Measurements from ENCODE around the gene ZNF318.
A peak's percentile ranks its signal among the peaks of the same experiment; 100 is the strongest.
"Not testable (repeated sequence)": the region's sequence is repeated elsewhere in the genome, so short reads cannot be mapped to it uniquely, and the experiment has no call there.

ZNF318 gene

DNA sequence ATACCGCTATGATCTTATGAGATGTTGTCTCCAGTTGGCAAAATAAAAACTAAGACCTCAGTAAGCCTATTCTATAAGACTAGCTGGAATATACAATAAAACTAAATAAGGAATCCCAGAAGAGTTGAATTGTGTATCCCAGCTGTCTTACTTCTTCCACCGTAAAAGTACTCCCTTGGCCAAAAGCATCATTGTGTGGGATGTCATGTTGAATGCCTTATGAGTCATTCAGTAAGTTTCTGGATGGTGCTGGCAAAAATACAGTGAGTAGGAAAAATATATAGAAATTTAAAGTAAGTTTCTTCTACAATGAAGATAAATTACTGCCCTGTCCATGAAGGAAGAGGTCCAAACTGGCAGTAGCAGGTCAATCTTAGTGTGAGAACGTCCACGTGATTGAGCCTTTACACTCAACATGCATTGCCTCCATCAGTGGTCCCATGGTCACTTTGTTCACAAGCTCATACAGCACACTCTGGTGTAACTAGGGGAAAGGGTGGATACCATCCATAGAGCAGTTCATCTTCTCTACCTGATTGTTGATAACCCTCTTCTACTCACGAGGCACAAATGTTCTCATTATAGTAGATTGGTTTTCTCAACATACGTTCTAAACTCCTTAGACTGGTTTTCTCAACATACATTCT lies 13.7 kb upstream of the ZNF318 start:
- peaks cover 3% of the 10 kb centered on the region for H3K27me3 ChIP-seq (ENCODE audit: insufficient read depth, insufficient read length)
- H3K4me3 ChIP-seq (ENCODE audit: insufficient read length, low read depth), result no peak overlapping the region
- H3K4me1 ChIP-seq (ENCODE audit: insufficient read depth, insufficient read length), result no peaks in the 10 kb centered on the region
- no peak overlapping the region for H3K9ac ChIP-seq (ENCODE audit: insufficient read length, low read depth)
- H3K36me3 ChIP-seq (ENCODE audit: insufficient read depth, insufficient read length, low read length), result no peaks in the 10 kb centered on the region
- no peaks in the 10 kb centered on the region for H3K9me3 ChIP-seq (ENCODE audit: insufficient read depth, low read length)
- no peak for DNase-seq (ENCODE audit: low read depth, low spot score)
- TF ChIP-seq ZNF274 (IDR thresholded peaks at IDR 0.05; ENCODE audit: low read depth, low read length), result no peak
- TF ChIP-seq YY1 (IDR thresholded peaks at IDR 0.05; ENCODE audit: insufficient read depth, insufficient read length), result no peak
- no peak for TF ChIP-seq SUZ12 (IDR thresholded peaks at IDR 0.05; ENCODE audit: extremely low read depth, insufficient read depth, insufficient read length)

DNA sequence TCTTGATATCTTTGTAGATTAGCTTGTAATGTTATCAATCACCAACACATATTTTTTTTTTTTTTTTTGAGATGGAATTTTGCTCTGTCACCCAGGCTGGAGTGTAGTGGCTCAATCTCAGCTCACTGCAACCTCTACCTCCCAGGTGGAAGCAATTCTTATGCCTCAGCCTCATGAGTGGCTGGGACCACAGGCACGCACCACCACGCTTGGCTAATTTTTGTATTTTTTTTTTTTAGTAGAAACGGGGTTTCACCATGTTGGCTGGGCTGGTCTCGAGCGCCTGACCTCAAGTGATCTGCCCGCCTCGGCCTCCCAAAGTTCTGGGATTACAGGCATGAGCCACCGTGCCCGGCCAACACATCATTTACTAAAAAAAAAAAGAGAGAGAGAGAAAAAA lies 11.4 kb upstream of the ZNF318 start:
- DNase-seq (ENCODE audit: low read depth, low spot score); H3K9me3 ChIP-seq (ENCODE audit: insufficient read depth, low read length); H3K27me3 ChIP-seq (ENCODE audit: insufficient read depth, insufficient read length); H3K4me3 ChIP-seq (ENCODE audit: insufficient read length, low read depth); H3K36me3 ChIP-seq (ENCODE audit: insufficient read depth, insufficient read length, low read length); H3K9ac ChIP-seq (ENCODE audit: insufficient read length, low read depth); H3K4me1 ChIP-seq (ENCODE audit: insufficient read depth, insufficient read length): not testable (repeated sequence)

DNA sequence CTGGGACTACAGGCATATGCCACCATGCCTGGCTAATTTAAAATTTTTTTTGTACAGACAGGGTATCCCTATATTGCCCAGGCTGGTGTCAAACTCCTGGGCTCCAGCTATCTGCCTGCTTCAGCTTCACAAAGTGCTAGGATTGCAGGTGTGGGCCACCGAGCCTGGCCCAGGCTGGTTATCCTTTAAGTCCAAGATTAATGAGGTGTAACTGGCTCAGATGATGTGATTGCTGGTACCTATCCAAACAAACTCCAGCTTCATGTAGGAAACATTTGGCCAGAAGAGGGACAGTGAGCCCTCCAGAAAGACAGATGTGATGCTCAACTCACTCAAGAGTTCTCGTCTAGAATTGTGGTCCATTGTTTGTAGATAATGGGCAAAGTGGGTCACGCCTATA lies 9.2 kb upstream of the ZNF318 start:
- Histone ChIP-seq H3K9ac (ENCODE audit: insufficient read length, low read depth) (no peak overlapping the region), H3K4me3 (ENCODE audit: insufficient read length, low read depth) (no peak overlapping the region), H3K36me3 (ENCODE audit: insufficient read depth, insufficient read length, low read length) (no peaks in the 10 kb centered on the region), H3K9me3 (ENCODE audit: insufficient read depth, low read length) (no peaks in the 10 kb centered on the region), H3K27me3 (ENCODE audit: insufficient read depth, insufficient read length) (peaks cover 3% of the 10 kb centered on the region), H3K4me1 (ENCODE audit: insufficient read depth, insufficient read length) (no peaks in the 10 kb centered on the region)
- DNase-seq (ENCODE audit: low read depth, low spot score), result no peak
- no peak for TF ChIP-seq YY1 (IDR thresholded peaks at IDR 0.05; ENCODE audit: insufficient read depth, insufficient read length)
- no peak for TF ChIP-seq ZNF274 (IDR thresholded peaks at IDR 0.05; ENCODE audit: low read depth, low read length)
- TF ChIP-seq SUZ12 (IDR thresholded peaks at IDR 0.05; ENCODE audit: extremely low read depth, insufficient read depth, insufficient read length), result no peak

DNA sequence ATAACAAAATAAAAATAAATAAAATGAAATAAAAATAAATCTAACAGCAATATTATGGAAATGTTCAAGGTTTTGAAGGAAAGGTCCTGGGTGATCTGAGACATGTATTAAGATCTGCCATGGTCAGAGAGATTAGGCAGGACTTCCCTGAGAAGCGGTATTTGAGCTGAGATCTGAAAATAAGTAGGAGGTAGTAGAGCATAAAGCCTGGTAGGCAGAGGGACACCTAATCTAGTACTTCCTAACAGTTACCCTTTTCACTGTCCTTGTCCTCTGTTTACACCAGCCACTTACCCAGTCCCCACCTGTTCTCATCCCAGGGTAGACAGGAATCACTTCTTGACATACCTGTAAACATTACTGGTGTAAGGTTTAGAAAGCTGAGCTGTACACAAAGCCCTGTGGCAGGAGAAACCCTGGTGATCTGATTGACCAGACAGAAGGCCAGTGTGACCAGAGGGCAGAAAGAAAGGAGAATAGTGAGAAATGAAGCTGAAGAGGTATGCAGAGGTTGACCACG lies 8.3 kb upstream of the ZNF318 start:
- no peak for DNase-seq (ENCODE audit: low read depth, low spot score)
- no peak for TF ChIP-seq YY1 (IDR thresholded peaks at IDR 0.05; ENCODE audit: insufficient read depth, insufficient read length)
- TF ChIP-seq ZNF274 (IDR thresholded peaks at IDR 0.05; ENCODE audit: low read depth, low read length), result no peak
- TF ChIP-seq SUZ12 (IDR thresholded peaks at IDR 0.05; ENCODE audit: extremely low read depth, insufficient read depth, insufficient read length), result no peak
- Histone ChIP-seq H3K9me3 (ENCODE audit: insufficient read depth, low read length) (no peaks in the 10 kb centered on the region), H3K4me1 (ENCODE audit: insufficient read depth, insufficient read length) (no peaks in the 10 kb centered on the region), H3K4me3 (ENCODE audit: insufficient read length, low read depth) (no peak overlapping the region), H3K27me3 (ENCODE audit: insufficient read depth, insufficient read length) (peaks cover 3% of the 10 kb centered on the region), H3K9ac (ENCODE audit: insufficient read length, low read depth) (no peak overlapping the region), H3K36me3 (ENCODE audit: insufficient read depth, insufficient read length, low read length) (no peaks in the 10 kb centered on the region)

DNA sequence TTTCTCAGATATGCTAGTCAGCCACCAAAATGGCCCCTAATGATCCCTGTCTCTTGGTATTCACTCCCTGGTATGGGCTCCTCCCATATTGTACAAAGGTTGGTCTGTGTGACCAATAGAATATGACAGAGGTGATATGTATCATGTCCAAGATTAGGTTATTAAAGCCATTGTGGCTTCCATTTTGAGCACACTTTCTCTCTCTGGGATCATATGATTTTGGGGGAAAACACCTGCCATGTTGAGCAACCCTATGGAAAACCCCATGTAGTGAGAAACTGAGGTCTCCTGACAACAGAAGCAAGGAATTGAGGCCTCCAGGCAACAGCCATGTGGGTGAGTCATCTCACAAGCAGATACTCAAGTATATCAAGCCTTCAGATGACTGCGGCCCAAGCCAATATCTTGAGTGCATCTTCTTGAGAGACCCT lies 7.1 kb upstream of the ZNF318 start:
- no peaks in the 10 kb centered on the region for H3K36me3 ChIP-seq (ENCODE audit: insufficient read depth, insufficient read length, low read length)
- no peak for DNase-seq (ENCODE audit: low read depth, low spot score)
- no peak overlapping the region for H3K4me3 ChIP-seq (ENCODE audit: insufficient read length, low read depth)
- no peak for TF ChIP-seq YY1 (IDR thresholded peaks at IDR 0.05; ENCODE audit: insufficient read depth, insufficient read length)
- TF ChIP-seq SUZ12 (IDR thresholded peaks at IDR 0.05; ENCODE audit: extremely low read depth, insufficient read depth, insufficient read length), result no peak
- TF ChIP-seq ZNF274 (IDR thresholded peaks at IDR 0.05; ENCODE audit: low read depth, low read length), result no peak
- no peaks in the 10 kb centered on the region for H3K9me3 ChIP-seq (ENCODE audit: insufficient read depth, low read length)
- H3K9ac ChIP-seq (ENCODE audit: insufficient read length, low read depth), result no peak overlapping the region
- peaks cover 3% of the 10 kb centered on the region for H3K27me3 ChIP-seq (ENCODE audit: insufficient read depth, insufficient read length)
- H3K4me1 ChIP-seq (ENCODE audit: insufficient read depth, insufficient read length), result no peaks in the 10 kb centered on the region

DNA sequence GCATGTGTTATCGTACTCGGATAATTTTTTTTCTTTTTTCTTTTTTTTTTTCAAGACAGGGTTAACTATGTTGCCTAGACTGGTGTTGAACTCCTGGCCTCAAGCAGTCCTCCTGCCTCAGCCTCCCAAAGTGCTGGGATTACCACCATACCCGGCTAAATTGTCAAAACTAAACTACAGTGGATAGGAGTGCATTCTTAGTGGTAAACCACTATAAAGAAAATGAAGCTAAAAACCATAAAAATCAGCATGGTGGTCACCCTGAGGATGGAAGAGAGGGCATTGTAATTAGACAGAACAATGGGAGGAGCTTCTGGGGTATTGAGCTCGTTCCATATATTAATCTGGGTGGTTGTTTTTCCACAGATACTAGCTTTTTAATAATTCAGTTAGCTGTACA lies 6.2 kb upstream of the ZNF318 start:
- Histone ChIP-seq H3K9me3 (ENCODE audit: insufficient read depth, low read length) (no peaks in the 10 kb centered on the region), H3K4me3 (ENCODE audit: insufficient read length, low read depth) (no peak overlapping the region), H3K27me3 (ENCODE audit: insufficient read depth, insufficient read length) (peaks cover 3% of the 10 kb centered on the region), H3K9ac (ENCODE audit: insufficient read length, low read depth) (no peak overlapping the region), H3K4me1 (ENCODE audit: insufficient read depth, insufficient read length) (no peaks in the 10 kb centered on the region), H3K36me3 (ENCODE audit: insufficient read depth, insufficient read length, low read length) (no peaks in the 10 kb centered on the region)
- no peak for DNase-seq (ENCODE audit: low read depth, low spot score)
- TF ChIP-seq YY1 (IDR thresholded peaks at IDR 0.05; ENCODE audit: insufficient read depth, insufficient read length) (no peak), SUZ12 (IDR thresholded peaks at IDR 0.05; ENCODE audit: extremely low read depth, insufficient read depth, insufficient read length) (no peak), ZNF274 (IDR thresholded peaks at IDR 0.05; ENCODE audit: low read depth, low read length) (no peak)

DNA sequence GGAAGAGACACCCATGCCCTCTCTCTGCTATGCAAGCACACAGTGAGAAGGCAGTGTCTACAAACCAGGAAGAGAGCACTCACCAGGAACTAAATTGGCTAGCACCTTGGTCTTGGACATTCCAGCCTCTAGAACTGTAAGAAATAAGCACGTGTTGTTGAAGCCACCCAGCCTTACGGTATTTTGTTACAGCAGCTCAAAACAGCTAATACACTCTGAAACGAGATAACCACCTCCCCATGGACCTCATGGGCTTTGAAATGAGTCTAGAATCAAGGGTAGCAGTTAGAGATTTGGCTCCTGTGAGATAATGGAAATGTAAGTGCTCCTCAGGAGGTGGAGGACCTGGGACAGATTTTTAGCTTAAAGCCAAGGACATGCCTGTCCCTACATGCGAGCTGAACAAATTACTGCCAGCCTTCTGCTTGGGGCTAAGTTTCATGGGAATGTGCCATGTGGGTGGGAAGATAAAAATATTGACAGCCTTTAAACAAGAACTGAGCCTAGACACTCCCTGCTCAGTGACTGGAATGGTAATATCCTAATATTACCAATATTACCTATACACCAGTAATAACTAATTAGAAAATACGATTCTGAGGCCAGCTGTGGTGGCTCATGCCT lies 3.9 kb upstream of the ZNF318 start:
- Histone ChIP-seq H3K9ac (ENCODE audit: insufficient read length, low read depth) (no peak overlapping the region), H3K4me1 (ENCODE audit: insufficient read depth, insufficient read length) (no peaks in the 10 kb centered on the region)

DNA sequence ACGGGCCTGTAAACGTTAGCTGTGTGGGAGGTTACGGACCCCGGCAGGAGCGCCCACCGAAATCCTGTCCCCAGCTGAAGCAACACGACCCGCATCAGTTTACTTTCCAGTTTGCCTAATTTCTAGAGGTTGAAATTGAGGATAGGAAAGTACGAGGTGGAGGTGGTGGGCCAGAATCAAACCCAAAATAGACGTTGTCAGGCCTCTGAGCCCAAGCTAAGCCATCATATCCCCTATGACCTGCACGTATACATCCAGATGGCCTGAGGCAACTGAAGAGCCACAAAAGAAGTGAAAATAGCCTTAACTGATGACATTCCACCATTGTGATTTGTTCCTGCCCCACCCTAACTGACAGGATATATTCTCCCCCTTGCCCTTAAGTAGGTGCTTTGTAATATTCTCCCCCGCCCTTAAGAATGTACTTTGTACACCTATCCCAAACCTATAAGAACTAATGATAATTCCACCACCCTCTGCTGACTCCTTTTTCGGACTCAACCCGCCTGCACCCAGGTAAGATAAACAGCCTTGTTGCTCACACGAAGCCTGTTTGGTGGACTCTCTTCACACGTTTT lies 645 bp upstream of the ZNF318 start:
- H3K27me3 ChIP-seq (ENCODE audit: insufficient read depth, insufficient read length); H3K9ac ChIP-seq (ENCODE audit: insufficient read length, low read depth); DNase-seq (ENCODE audit: low read depth, low spot score); H3K36me3 ChIP-seq (ENCODE audit: insufficient read depth, insufficient read length, low read length); H3K4me1 ChIP-seq (ENCODE audit: insufficient read depth, insufficient read length); H3K9me3 ChIP-seq (ENCODE audit: insufficient read depth, low read length): not testable (repeated sequence)
- H3K4me3 ChIP-seq (ENCODE audit: insufficient read length, low read depth), result peak overlapping the region; percentile 35

More for the DNA sequence above, 3.9 kb upstream of the ZNF318 start:
- DNase-seq (ENCODE audit: low read depth, low spot score), result no peak
- no peak for TF ChIP-seq ZNF274 (IDR thresholded peaks at IDR 0.05; ENCODE audit: low read depth, low read length)
- TF ChIP-seq SUZ12 (IDR thresholded peaks at IDR 0.05; ENCODE audit: extremely low read depth, insufficient read depth, insufficient read length), result no peak
- no peak for TF ChIP-seq YY1 (IDR thresholded peaks at IDR 0.05; ENCODE audit: insufficient read depth, insufficient read length)
- Histone ChIP-seq H3K36me3 (ENCODE audit: insufficient read depth, insufficient read length, low read length) (no peaks in the 10 kb centered on the region), H3K4me3 (ENCODE audit: insufficient read length, low read depth) (no peak overlapping the region), H3K27me3 (ENCODE audit: insufficient read depth, insufficient read length) (peaks cover 2% of the 10 kb centered on the region), H3K9me3 (ENCODE audit: insufficient read depth, low read length) (no peaks in the 10 kb centered on the region)
